ENCODE measurements around the gene S100A2.
"Not testable (repeated sequence)": the region's sequence is repeated elsewhere in the genome, so short reads cannot be mapped to it uniquely, and the experiment has no call there.

S100A2 gene

GRCh38 chr1:153577624-153578051 lies 12.0 kb upstream of the S100A2 start:
- Mint-ChIP-seq H3K4me3 (no peak overlapping the region), H3K36me3 (no peaks in the 10 kb centered on the region), H3K4me1 (peaks cover 16% of the 10 kb centered on the region), H3K27ac (peak overlapping the region; percentile 12), H3K9me3 (no peaks in the 10 kb centered on the region)
- DNase-seq (ENCODE audit: low spot score in 2 of 2): no peak
- no peak for ATAC-seq

GRCh38 chr1:153577138-153577537 lies 11.5 kb upstream of the S100A2 start:
- DNase-seq (ENCODE audit: low spot score in 2 of 2) (no peak), ATAC-seq (no peak)
- H3K4me1 Mint-ChIP-seq: peaks cover 21% of the 10 kb centered on the region
- H3K36me3 Mint-ChIP-seq: no peaks in the 10 kb centered on the region
- H3K9me3 Mint-ChIP-seq: no peaks in the 10 kb centered on the region
- H3K4me3 Mint-ChIP-seq: no peak overlapping the region
- H3K27ac Mint-ChIP-seq: no peak overlapping the region

DNA sequence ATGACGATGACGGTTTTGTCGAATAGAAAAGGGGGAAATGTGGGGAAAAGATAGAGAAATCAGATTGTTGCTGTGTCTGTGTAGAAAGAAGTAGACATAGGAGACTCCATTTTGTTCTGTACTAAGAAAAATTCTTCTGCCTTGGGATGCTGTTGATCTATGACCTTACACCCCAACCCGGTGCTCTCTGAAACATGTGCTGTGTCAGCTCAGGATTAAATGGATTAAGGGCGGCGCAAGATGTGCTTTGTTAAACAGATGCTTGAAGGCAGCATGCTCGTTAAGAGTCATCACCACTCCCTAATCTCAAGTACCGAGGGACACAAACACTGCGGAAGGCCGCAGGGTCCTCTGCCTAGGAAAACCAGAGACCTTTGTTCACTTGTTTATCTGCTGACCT lies 9.9 kb upstream of the S100A2 start:
- H3K4me3 Mint-ChIP-seq; DNase-seq (ENCODE audit: low spot score in 2 of 2); H3K9me3 Mint-ChIP-seq; H3K27ac Mint-ChIP-seq; H3K36me3 Mint-ChIP-seq; ATAC-seq: not testable (repeated sequence)
- peaks cover 29% of the 10 kb centered on the region for H3K4me1 Mint-ChIP-seq

DNA sequence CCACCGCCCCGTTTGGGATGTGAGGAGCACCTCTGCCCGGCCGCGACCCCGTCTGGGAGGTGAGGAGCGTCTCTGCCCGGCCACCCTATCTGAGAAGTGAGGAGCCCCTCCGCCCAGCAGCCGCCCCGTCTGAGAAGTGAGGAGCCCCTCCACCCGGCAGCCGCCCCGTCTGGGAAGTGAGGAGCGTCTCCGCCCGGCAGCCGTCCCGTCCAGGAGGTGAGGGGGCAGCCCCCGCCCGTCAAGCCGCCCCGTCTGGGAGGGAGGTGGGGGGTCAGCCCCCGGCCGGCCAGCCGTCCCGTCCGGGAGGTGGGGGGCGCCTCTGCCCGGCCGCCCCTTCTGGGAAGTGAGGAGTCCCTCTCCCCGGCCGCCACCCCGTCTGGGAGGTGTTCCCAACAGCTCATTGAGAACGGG lies 9.4 kb upstream of the S100A2 start:
- not testable (repeated sequence) for H3K36me3 Mint-ChIP-seq; H3K4me3 Mint-ChIP-seq; ATAC-seq; H3K9me3 Mint-ChIP-seq; DNase-seq (ENCODE audit: low spot score in 2 of 2); H3K27ac Mint-ChIP-seq
- peaks cover 29% of the 10 kb centered on the region for H3K4me1 Mint-ChIP-seq

DNA sequence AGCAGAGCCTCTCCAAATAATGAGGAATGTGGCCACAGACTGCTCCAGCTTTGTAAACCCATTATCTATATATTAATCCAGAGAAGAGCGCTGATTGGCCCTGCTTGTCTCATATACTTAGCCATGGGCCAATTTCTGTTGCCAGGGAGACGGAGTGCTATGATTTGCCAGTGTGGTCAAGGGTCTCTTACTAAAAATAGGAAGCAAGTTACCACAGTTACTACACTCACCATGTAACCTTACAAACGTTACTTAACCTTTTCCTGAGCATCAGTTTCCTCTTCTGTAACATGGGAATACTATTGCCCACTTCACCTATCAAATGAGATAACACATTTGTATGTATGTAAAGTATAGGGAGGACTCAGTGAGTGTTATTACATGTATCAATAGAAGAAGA lies 7.7 kb upstream of the S100A2 start:
- no peaks in the 10 kb centered on the region for H3K36me3 Mint-ChIP-seq
- DNase-seq (ENCODE audit: low spot score in 2 of 2) (no peak), ATAC-seq (no peak)
- peak overlapping the region; percentile 21 for H3K4me3 Mint-ChIP-seq
- H3K27ac Mint-ChIP-seq: peak overlapping the region; percentile 32
- no peaks in the 10 kb centered on the region for H3K9me3 Mint-ChIP-seq
- peaks cover 45% of the 10 kb centered on the region for H3K4me1 Mint-ChIP-seq

DNA sequence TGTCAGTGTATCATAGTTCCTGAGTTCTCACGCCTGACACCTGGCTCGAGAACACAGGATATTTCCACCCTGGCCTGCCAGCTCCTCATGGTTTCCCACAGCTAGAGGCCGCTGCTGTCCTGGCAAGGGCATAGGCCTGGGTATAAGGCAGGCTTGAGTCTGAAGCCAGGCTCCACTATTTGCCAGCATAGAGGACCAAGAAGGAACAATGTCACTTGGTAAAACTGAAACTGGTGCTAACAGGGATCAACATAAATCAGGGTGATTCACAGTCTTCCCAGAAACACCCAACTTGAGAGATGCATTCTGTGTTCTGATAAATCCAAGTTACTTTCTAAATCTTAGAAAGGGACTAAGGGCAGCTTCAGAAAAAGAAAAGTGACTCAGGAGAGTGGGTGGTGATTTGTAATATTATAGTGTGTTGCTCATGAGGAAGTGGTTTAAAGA lies 6.9 kb upstream of the S100A2 start:
- Mint-ChIP-seq H3K4me1 (peaks cover 51% of the 10 kb centered on the region), H3K4me3 (peak overlapping the region; percentile 14), H3K9me3 (no peaks in the 10 kb centered on the region), H3K36me3 (no peaks in the 10 kb centered on the region), H3K27ac (peak overlapping the region; percentile 32)
- peak; percentile 25 to 75 for DNase-seq (ENCODE audit: low spot score in 2 of 2)
- peak; percentile 91 for ATAC-seq

DNA sequence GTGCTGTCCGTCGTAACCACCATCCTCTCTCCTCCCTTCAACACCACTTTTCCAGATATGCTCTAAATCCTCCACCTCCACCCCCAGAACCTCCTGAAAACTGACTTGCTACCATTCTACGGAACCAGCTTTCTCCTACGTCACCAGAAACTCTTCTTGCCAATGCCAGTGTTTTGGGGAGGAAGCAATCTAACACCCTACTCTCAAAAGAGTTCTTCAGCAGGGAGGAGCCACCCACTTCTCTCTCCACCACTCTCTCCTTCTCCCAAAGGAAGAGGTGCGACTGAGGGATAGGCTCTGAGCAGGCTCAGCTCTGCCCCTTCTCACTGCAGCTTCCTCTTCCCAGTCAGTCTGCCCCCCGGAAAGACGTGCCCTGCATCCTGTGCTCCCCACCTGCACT lies 6.1 kb upstream of the S100A2 start:
- H3K36me3 Mint-ChIP-seq: no peaks in the 10 kb centered on the region
- DNase-seq (ENCODE audit: low spot score in 2 of 2): no peak
- H3K4me3 Mint-ChIP-seq: peak overlapping the region; percentile 14
- no peaks in the 10 kb centered on the region for H3K9me3 Mint-ChIP-seq
- H3K27ac Mint-ChIP-seq: peak overlapping the region; percentile 23
- peaks cover 51% of the 10 kb centered on the region for H3K4me1 Mint-ChIP-seq
- no peak for ATAC-seq

DNA sequence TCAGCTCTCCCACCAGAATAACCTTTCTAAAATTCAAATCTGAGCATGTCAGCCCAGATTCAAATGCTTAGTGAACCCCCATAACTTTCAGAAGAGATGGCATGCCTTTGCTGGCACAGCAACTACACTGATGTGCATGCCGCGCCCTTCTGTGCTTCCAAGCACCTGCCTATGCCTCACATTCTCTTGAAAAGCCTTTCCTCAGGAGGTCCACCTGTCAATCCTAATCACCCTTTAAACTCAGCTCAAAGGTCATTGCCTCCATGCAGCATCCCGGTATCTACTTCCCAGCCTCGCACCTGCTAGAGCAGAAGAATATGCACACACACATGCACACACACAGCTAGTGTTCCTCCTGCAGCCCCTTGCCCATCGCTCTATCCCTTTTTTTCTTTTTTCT lies 5.2 kb upstream of the S100A2 start:
- no peak for DNase-seq (ENCODE audit: low spot score in 2 of 2)
- H3K27ac Mint-ChIP-seq: no peak overlapping the region
- no peak for ATAC-seq
- H3K4me1 Mint-ChIP-seq: peaks cover 60% of the 10 kb centered on the region
- no peak overlapping the region for H3K4me3 Mint-ChIP-seq
- H3K9me3 Mint-ChIP-seq: no peaks in the 10 kb centered on the region
- H3K36me3 Mint-ChIP-seq: peaks cover 2% of the 10 kb centered on the region

DNA sequence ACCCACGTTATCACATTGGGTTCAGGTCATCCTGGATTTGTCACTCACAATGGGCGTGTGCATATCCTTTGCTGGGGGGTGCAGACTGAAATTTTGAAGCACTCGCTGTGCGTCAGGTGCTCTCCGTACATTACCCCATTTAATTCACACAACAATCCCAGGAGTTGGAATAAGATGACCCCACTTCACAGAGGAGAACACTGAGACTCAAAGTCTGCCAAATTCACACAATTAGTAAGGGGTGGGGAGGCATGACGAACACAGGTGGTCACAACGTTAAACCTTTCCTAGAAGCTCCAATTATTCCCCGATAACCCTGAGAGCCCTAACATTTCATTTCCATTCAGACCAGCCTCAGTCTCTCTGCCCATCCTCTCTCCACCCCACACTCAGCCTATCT lies 3.8 kb upstream of the S100A2 start:
- DNase-seq (ENCODE audit: low spot score in 2 of 2): no peak
- Mint-ChIP-seq H3K36me3 (peaks cover 6% of the 10 kb centered on the region), H3K4me1 (peaks cover 69% of the 10 kb centered on the region), H3K27ac (no peak overlapping the region), H3K4me3 (no peak overlapping the region), H3K9me3 (no peaks in the 10 kb centered on the region)
- no peak for ATAC-seq

DNA sequence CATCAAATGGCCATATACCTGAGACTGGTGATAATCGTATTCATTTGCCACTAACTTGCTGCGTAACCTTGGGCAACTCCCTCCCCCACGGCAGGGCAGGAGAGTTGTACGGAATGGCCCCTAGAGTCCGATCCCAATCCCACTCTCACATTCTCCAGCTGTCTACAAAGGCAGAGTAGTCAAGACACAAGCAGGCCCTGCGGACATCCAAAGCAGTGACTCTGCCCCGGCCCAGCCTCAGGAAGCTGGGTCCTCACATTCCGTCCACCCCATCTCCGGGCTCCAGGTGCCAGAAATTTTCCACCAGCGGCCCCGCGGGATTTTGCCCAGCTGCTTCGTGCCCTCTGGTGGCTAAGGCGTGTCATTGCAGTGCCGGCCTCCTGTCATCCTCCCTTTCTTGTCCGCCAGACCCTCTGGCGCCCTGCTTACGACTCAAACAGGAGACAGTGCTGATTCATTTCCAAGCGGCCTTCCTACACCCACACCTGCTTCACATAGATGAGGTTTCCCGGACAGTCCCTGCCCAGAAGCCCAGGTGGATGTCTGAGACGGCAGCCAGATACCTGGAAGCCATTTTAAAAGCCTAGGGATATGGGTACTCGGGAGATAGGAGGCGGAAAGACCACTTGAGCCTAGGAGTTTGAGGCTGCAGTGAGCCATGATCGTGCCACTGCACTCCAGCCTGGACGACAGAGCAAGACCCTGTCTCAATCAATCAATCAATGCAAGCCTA lies 2.9 kb upstream of the S100A2 start:
- DNase-seq (ENCODE audit: low spot score in 2 of 2) (peak; percentile 86 to 92), ATAC-seq (peak; percentile 27)
- no peaks in the 10 kb centered on the region for H3K9me3 Mint-ChIP-seq
- H3K36me3 Mint-ChIP-seq: peaks cover 6% of the 10 kb centered on the region
- peaks cover 69% of the 10 kb centered on the region for H3K4me1 Mint-ChIP-seq
- H3K27ac Mint-ChIP-seq: peak overlapping the region; percentile 99
- H3K4me3 Mint-ChIP-seq: peak overlapping the region; percentile 79

DNA sequence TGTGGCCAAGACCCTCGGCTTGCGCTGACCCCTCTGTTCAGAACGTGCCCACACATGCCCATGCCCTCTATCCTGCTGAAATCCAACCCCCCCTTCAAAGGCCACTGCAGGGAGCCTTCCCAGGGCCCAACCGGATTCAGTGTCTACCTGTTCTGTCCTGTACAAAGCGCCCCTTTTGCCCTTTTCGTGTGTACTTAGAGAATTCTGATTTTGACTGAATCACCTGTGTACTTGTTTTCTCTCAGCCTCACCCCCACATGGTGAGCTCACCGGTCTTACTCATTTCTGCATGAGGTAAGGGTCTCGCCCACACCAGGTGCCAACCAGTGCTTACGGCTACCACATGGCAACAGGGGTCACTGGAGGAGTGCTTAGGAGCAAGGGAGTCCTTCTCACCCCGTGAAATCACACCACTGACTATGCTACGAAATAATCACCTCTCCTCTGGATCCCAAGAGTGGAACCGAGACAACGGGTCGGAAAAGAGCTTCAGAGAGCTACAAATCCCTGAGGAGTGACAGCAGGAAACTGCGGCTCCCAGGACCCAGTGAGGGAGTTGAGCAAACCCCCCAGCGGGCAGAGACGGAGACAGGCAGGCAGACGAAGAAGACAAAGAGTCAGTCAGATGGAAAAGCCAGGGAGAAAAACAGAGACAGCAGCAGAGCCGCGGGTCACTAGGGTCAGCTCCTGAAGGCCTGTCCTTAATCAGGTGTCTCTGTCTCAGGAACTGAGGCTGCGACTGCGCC lies 2.1 kb upstream of the S100A2 start:
- H3K4me3 Mint-ChIP-seq: peak overlapping the region; percentile 79
- peaks cover 63% of the 10 kb centered on the region for H3K4me1 Mint-ChIP-seq
- ATAC-seq: peak; percentile 53

DNA sequence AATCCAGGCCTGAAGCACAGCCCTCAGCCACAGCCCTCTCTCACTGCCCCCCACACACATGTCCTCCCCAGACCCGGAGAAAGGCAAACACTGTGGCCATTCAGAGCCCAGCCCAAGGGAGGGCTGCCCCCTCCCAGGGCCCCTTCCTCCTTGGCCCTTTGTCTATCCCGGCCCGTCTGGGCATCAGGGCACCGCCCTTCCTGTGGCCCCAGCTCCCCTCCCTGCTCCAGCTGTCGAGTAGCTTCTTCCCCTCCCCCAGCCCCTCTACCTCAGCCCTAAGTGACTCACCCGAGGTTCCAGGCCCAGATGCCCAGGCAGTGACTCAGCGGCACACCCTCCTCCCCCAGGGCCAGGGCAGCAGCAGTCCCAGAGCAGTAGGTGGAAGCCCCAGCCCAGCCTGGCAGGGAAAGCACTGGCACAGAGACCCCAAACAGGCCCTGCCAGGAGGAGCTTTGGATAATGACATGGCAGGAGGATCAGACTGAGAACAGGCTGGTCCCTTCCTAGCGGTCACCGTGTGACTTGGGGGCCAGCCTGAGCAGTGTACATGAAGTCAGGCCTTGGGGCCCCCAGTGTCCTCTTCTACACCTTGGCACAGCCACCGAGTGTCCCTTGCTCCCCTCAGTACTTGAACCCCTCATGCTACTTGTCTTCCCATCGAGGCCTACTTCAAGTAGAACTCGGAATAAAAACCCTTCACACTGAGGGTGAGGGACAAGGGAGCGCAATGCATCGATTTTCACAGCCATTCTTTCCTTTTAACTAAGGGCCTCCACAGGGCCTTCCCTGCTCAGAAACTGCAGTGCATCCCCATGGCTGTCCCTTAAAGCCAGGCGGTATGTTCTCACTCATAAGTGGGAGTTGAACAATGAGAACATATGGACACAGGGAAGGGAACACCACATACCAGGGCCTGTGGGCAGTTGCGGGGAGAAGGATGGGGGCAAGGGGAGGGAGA lies 1.0 kb upstream of the S100A2 start:
- H3K9me3 Mint-ChIP-seq: no peaks in the 10 kb centered on the region
- H3K27ac Mint-ChIP-seq: peak overlapping the region; percentile 99
- ATAC-seq: peak; percentile 88

More for the DNA sequence above, 2.1 kb upstream of the S100A2 start:
- no peaks in the 10 kb centered on the region for H3K9me3 Mint-ChIP-seq
- peaks cover 6% of the 10 kb centered on the region for H3K36me3 Mint-ChIP-seq
- peak in 1 of 2 donors; percentile 62 for DNase-seq (ENCODE audit: low spot score in 2 of 2)
- H3K27ac Mint-ChIP-seq: peak overlapping the region; percentile 99

GRCh38 chr1:153563991-153564390 lies 1.7 kb downstream of the S100A2 start:
- Mint-ChIP-seq H3K36me3 (peaks cover 6% of the 10 kb centered on the region), H3K4me3 (no peak overlapping the region), H3K27ac (peak overlapping the region; percentile 58), H3K4me1 (peaks cover 40% of the 10 kb centered on the region), H3K9me3 (no peaks in the 10 kb centered on the region)
- no peak for DNase-seq (ENCODE audit: low spot score in 2 of 2)
- no peak for ATAC-seq

More for the DNA sequence above, 1.0 kb upstream of the S100A2 start:
- H3K36me3 Mint-ChIP-seq: peaks cover 6% of the 10 kb centered on the region
- peak overlapping the region; percentile 79 for H3K4me3 Mint-ChIP-seq
- peaks cover 53% of the 10 kb centered on the region for H3K4me1 Mint-ChIP-seq
- DNase-seq (ENCODE audit: low spot score in 2 of 2): peak; percentile 69 to 88

GRCh38 chr1:153563483-153563901 lies 2.2 kb downstream of the S100A2 start:
- Mint-ChIP-seq H3K9me3 (no peaks in the 10 kb centered on the region), H3K4me3 (no peak overlapping the region), H3K36me3 (peaks cover 6% of the 10 kb centered on the region), H3K27ac (peak overlapping the region; percentile 58), H3K4me1 (peaks cover 35% of the 10 kb centered on the region)
- DNase-seq (ENCODE audit: low spot score in 2 of 2) (no peak), ATAC-seq (no peak)

- Mint-ChIP-seq H3K27ac (peak overlapping the region; percentile 83), H3K4me1 (peaks cover 20% of the 10 kb centered on the region)
- not testable (repeated sequence) for H3K4me3 Mint-ChIP-seq; H3K9me3 Mint-ChIP-seq; H3K36me3 Mint-ChIP-seq; ATAC-seq; DNase-seq (ENCODE audit: low spot score in 2 of 2)
Observed at GRCh38 chr1:153562021-153562420, 3.6 kb downstream of the S100A2 start.

All from stimulated activated effector memory CD8-positive, alpha-beta T cell treated with anti-CD3 and anti-CD28 coated beads, Interleukin-12 subunit alpha, Interleukin-12 subunit beta, amount 100 ng/mL, for 72 hours (primary cell).